Peyer's patch (tissue), 4 donors: ENCODE results near the gene GPR85.

Experiments used
- POLR2A ChIP-seq, 2 donors: fragments of 450-650 bp; IDR thresholded peaks; one replicate each; pipeline ENCODE4 v1.5.1; 2017; ENCODE audit warnings: antibody characterized with exemption in 2 of 2, mild to moderate bottlenecking in 2 of 2, moderate library complexity in 2 of 2
- TF ChIP-seq, protein P1 (sequence below), 6 experiments: fragments of 450-650 bp in 4 of 6; fragments of 200-600 bp in 2 of 6; sonication (generic) in 1 of 6; IDR thresholded peaks; one replicate each; pipeline ENCODE4 v1.5.1; 2017 to 2019; ENCODE audit warnings: antibody characterized with exemption in 6 of 6, mild to moderate bottlenecking in 3 of 6, moderate library complexity in 1 of 6

- TF ChIP-seq, protein P1, sequence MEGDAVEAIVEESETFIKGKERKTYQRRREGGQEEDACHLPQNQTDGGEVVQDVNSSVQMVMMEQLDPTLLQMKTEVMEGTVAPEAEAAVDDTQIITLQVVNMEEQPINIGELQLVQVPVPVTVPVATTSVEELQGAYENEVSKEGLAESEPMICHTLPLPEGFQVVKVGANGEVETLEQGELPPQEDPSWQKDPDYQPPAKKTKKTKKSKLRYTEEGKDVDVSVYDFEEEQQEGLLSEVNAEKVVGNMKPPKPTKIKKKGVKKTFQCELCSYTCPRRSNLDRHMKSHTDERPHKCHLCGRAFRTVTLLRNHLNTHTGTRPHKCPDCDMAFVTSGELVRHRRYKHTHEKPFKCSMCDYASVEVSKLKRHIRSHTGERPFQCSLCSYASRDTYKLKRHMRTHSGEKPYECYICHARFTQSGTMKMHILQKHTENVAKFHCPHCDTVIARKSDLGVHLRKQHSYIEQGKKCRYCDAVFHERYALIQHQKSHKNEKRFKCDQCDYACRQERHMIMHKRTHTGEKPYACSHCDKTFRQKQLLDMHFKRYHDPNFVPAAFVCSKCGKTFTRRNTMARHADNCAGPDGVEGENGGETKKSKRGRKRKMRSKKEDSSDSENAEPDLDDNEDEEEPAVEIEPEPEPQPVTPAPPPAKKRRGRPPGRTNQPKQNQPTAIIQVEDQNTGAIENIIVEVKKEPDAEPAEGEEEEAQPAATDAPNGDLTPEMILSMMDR (IDR thresholded peaks at IDR 0.05), result no peak
- TF ChIP-seq POLR2A (IDR thresholded peaks at IDR 0.05), result no peak
Observed at GRCh38 chr7:113122744-113123143, 36.1 kb upstream of the GPR85 start.
